Urinary bladder (tissue), 4 donors: ENCODE measurements around the gene PSMD9. TPM values are rescaled to one million over a fixed set of nuclear protein-coding genes. Genes with fewer than 3 reads are reported as not detected.
"Not testable (repeated sequence)": the region's sequence is repeated elsewhere in the genome, so short reads cannot be mapped to it uniquely, and the experiment has no call there.

Experiments
- DNase-seq: peaks from one replicate; pipeline ENCODE4 v3.0.0-alpha.2; 2015; ENCODE audit errors: extremely low spot score
- H3K27ac ChIP-seq: one replicate; pipeline ENCODE4 v1.5.1; 2013; ENCODE audit warnings: low read depth, mild to moderate bottlenecking, moderate library complexity
- H3K36me3 ChIP-seq: one replicate; pipeline ENCODE4 v1.6.1; 2013; ENCODE audit warnings: mild to moderate bottlenecking, moderate library complexity; ENCODE audit not compliant: insufficient read depth
- H3K4me1 ChIP-seq: one replicate; pipeline ENCODE4 v1.6.1; 2013; ENCODE audit warnings: mild to moderate bottlenecking, moderate library complexity; ENCODE audit not compliant: insufficient read depth
- H3K4me3 ChIP-seq: one replicate; pipeline ENCODE4 v1.5.1; 2013; ENCODE audit warnings: low read depth, low read length
- WGBS: extraction: QIAGEN DNeasy Blood & Tissue Kit; methylation state at CpG from one replicate; pipeline ENCODE4 v1.1.7; 2013; 5-methylcytosine and 5-hydroxymethylcytosine counted together
- polyA plus RNA-seq: library from polyadenylated mRNA; stranded (reverse); fragments of 200-250 nt; gene quantifications from one replicate; pipeline ENCODE4 v1.2.3, GENCODE V29; 2013
- total RNA-seq: library from RNA; depleted of rRNA; stranded (reverse); fragments of >200 nt; gene quantifications from one replicate; pipeline ENCODE4 v1.2.3, GENCODE V29; 2014
- donor health status: healthy with polysubstance abuse.
- donor health status: healthy.

PSMD9 gene
- total and polyA plus RNA-seq, 2 donors: 28.3 to 115 TPM

DNA sequence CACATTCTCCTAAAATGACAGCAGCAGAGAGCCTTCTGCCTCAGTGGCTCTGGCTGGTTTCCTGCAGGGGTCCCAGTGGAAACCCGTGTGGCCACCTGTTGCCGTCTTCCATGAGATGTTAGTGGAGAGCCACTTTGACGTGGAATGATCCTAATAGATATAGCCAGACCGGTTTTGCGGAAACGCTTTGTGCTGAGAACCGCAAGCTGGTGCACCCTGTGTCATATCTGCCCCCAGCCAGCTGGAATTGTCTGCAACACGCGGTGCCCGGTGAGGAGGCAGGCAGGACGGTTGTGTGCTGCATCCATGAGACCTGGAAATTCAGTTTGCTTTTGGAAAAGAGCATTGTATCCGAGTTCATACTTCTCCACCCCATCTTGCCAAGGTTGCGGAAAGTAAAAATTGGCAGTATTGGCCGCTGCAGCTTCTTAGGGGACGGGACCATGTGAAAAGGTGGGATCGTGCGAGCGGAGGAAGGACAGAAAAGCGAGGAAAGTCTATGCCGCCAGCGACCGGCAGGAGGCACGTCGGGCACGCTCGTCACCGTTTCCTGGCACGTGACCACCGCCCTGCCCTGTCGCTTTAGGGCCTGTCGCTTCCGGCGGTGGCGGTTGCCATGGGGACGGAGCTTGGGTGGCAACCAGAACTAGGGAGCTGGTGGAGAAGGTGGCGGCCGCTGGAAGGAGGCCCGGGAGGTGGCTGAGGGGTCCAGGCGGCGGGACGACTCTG is 29.5 kb downstream of the PSMD9 start, which contains the start of gene CFAP251:
Gene CFAP251, plus strand, starts transcription at position 643 of the 729 bp plus-strand sequence. CDS start 2,714 bp downstream, outside the sequence.
- Histone ChIP-seq H3K4me3 (peak within 1 kb of the TSS; percentile 29), H3K4me1 (no peaks in the 10 kb centered on the region), H3K27ac (no peak within 1 kb of the TSS), H3K36me3 (peaks cover 2% of the 10 kb centered on the region)
- 33% methylated on average over 41 of the region's 41 CpGs for WGBS
- peak; percentile 78 for DNase-seq

DNA sequence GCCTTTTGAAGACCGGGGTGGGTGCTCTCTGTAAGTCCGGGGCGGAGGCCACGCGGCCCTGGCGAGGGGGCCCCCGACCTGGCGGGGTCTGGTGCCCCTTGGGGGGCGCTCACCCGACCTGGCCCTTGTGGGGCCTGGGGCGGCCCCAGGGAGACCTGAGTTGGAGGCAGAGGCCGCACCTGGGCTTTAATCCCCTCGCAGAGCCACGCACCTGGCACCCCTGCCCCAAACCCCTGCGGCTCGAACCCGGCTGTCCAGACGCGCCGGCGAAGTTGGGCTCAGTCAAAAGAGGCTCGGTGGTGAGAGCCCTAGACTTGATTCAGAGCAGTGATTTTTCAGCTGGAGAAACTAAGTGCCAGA is 30.1 kb downstream of the PSMD9 start:
- no peak for DNase-seq
- 21% methylated on average over 22 of the region's 22 CpGs for WGBS
- Histone ChIP-seq H3K4me3 (peak overlapping the region; percentile 29), H3K27ac (no peak overlapping the region), H3K4me1 (no peaks in the 10 kb centered on the region), H3K36me3 (peaks cover 2% of the 10 kb centered on the region)

- DNase-seq: no peak
- Histone ChIP-seq H3K36me3 (peaks cover 2% of the 10 kb centered on the region), H3K4me1 (no peaks in the 10 kb centered on the region), H3K4me3 (no peak overlapping the region), H3K27ac (no peak overlapping the region)
- 79% methylated on average over 2 of the region's 2 CpGs for WGBS
Observed at GRCh38 chr12:121921066-121921465, 32.5 kb downstream of the PSMD9 start.

DNA sequence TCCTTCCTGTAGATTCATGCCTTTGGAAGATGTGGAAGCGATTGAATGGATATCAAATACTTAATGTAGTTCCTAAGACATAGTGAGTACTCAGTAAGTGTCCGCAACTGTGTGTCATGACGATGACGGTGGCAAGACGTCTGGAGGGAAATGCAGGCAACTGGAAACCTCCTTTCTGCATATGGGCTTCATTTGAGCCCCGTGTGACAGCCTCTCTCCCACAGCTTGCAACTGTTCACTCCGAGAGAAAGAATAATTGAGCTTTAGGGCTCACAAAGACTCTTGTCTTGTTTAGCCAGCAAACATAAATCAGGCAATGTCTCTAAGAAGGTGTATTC is 36.7 kb downstream of the PSMD9 start:
- H3K4me1 ChIP-seq: no peaks in the 10 kb centered on the region
- WGBS: 28% methylated on average over 7 of the region's 7 CpGs
- DNase-seq: no peak
- no peak overlapping the region for H3K4me3 ChIP-seq
- H3K36me3 ChIP-seq: no peaks in the 10 kb centered on the region
- no peak overlapping the region for H3K27ac ChIP-seq

GRCh38 chr12:121926874-121927706 is 38.5 kb downstream of the PSMD9 start:
- 77% methylated on average over 7 of the region's 7 CpGs for WGBS
- DNase-seq: no peak
- no peak overlapping the region for H3K4me3 ChIP-seq
- no peaks in the 10 kb centered on the region for H3K36me3 ChIP-seq
- H3K4me1 ChIP-seq: no peaks in the 10 kb centered on the region
- no peak overlapping the region for H3K27ac ChIP-seq

DNA sequence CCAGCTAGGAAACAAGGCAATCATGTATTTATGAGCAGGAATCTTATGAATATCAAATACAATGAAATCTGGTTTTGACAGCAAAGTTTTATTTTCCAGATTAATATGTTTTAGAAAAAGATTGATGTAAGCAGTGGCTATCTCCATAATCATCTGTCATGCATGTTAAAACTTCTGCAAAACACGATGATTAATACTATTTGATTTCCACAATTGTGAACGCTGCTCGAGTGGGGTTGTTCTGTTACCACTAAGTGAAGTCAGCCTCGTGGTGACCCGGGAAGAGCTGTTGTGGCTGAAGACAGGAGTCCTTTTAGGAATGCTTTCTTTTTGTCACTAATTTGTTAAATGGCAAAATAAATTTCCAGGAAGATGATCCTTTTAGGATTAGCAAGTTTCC is 39.2 kb downstream of the PSMD9 start:
- H3K4me1 ChIP-seq: no peaks in the 10 kb centered on the region
- H3K4me3 ChIP-seq: no peak overlapping the region
- no peaks in the 10 kb centered on the region for H3K36me3 ChIP-seq
- no peak for DNase-seq
- no peak overlapping the region for H3K27ac ChIP-seq
- WGBS: 61% methylated on average over 5 of the region's 5 CpGs

DNA sequence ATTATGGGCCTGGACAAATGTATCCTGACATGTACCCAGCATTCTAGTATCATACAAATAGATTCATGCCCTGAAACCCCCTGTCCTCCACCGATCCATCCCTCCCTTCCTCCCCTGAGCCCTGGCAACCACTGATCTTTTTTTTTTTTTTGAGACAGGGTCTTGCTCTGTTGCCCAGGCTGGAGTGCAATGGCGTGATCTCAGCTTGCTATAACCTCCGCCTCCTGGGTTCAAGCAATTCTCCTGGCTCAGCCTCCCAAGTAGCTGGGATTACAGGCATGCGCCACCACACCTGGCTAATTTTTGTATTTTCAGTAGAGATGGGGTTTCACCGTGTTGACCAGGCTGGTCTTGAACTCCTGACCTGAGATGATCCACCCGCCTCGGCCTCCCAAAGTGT is 41.0 kb downstream of the PSMD9 start:
- not testable (repeated sequence) for H3K4me1 ChIP-seq, H3K4me3 ChIP-seq, DNase-seq, H3K36me3 ChIP-seq, H3K27ac ChIP-seq
- 99% methylated on average over 7 of the region's 7 CpGs for WGBS

- no peak overlapping the region for H3K27ac ChIP-seq
- no peaks in the 10 kb centered on the region for H3K4me1 ChIP-seq
- no peak overlapping the region for H3K4me3 ChIP-seq
- WGBS: 89% methylated on average over 4 of the region's 4 CpGs
- H3K36me3 ChIP-seq: no peaks in the 10 kb centered on the region
- no peak for DNase-seq
Observed at GRCh38 chr12:121930862-121931261, 42.3 kb downstream of the PSMD9 start.

GRCh38 chr12:121932176-121932536 is 43.6 kb downstream of the PSMD9 start:
- no peak for DNase-seq
- no peak overlapping the region for H3K27ac ChIP-seq
- 94% methylated on average over 3 of the region's 3 CpGs for WGBS
- H3K4me1 ChIP-seq: no peaks in the 10 kb centered on the region
- H3K36me3 ChIP-seq: no peaks in the 10 kb centered on the region
- H3K4me3 ChIP-seq: no peak overlapping the region

DNA sequence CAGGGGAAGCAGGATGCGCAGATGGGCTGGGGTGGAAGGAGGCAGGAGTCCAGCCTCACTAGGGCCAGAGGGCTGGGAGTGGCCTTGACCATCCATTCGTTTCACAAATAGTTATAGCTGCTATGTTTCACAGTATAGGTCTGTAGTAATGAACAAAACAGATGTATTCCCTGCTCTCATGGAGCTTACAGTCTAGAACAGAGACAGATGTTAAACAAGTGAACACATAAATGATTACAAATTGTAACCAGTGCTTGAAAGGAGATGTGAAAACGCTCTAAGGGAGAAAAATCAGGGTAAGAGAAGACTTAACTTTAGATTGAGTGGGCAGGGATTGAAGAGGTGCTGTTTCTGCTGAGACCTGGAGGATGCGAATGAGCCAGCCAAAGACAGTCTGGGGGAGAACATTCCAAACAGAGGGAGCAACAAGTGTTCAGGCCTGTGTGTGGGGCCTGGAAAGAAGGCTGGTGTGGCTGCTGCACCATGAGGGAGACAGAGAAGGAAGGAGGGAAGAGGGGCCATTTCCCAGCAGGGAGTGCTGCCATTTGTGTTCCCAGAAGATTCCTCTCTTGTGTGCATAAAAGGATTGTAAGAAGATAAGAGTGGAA is 44.4 kb downstream of the PSMD9 start:
- no peak for DNase-seq
- Histone ChIP-seq H3K4me3 (no peak overlapping the region), H3K27ac (no peak overlapping the region), H3K36me3 (no peaks in the 10 kb centered on the region), H3K4me1 (no peaks in the 10 kb centered on the region)
- WGBS: 92% methylated on average over 4 of the region's 4 CpGs

DNA sequence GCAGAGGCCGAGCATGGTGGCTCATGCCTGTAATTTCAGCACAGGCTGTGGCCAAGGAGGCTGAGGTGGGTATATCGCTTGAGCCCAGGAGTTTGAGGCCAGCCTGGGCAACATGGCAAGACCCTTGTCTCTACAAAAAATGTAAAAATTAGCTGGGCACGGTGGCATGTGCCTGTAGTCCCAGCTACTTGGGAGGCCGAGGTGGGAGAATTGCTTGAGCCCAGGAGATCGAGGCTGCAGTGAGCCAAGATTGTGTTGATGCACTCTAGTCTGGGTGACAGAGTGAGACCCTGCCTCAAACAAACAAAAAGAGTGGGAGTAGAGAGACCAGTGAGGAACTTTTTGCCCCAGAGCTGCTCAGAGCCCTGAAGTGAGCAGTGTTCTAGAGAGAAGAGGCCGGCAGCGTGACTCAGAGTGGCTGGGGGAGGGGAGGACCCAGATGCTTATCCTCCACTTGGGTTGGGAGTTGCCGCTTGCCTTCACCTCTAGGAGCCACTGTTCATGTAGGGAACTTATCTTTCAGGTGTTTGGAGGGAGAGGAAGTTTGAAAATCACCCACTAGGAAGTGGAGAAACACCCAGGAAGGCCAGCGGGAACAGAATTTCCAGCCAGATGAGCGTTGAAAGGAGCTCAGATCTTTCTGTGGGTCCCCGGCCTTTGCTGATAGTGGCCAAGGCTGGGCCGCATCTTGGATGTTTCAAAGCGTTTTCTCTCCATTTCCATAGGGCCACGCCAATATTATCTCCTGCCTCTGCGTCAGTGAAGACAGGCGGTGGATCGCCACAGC is 45.1 kb downstream of the PSMD9 start:
- Histone ChIP-seq H3K4me3 (no peak overlapping the region), H3K27ac (no peak overlapping the region), H3K4me1 (no peaks in the 10 kb centered on the region), H3K36me3 (no peaks in the 10 kb centered on the region)
- 85% methylated on average over 17 of the region's 17 CpGs for WGBS
- no peak for DNase-seq

GRCh38 chr12:121934309-121934664 is 45.7 kb downstream of the PSMD9 start:
- no peaks in the 10 kb centered on the region for H3K36me3 ChIP-seq
- H3K4me1 ChIP-seq: no peaks in the 10 kb centered on the region
- H3K4me3 ChIP-seq: no peak overlapping the region
- H3K27ac ChIP-seq: no peak overlapping the region
- DNase-seq: no peak
- 98% methylated on average over 2 of the region's 2 CpGs for WGBS

DNA sequence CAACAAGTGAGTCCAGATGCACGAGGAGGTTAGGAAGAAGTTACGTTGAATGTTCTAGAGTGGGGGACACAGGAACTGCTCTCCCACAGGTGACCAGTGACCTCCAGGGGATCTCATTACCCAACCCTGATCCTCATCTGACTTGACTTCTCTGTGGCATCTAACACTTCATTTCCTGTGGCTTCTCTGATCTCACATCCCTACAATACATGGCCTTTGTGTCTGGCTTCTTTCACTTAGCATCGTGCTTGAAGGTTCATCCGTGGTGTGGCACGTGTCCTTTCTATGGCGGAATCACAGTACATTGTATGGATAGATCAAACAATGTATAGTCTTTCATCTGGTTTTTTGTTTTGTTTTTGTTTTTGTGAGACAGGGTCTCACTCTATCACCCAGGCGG is 49.1 kb downstream of the PSMD9 start:
- Histone ChIP-seq H3K36me3 (no peaks in the 10 kb centered on the region), H3K4me3 (no peak overlapping the region), H3K4me1 (no peaks in the 10 kb centered on the region), H3K27ac (no peak overlapping the region)
- 95% methylated on average over 7 of the region's 7 CpGs for WGBS
- DNase-seq: no peak
